OCI-LY1 (cell line): ENCODE results near the gene ZNF672.

ENCODE experiments used
- H2AFZ ChIP-seq: fragments of 200-600 bp; sonication (generic), shearing (Covaris generic); 2 replicates; pipeline ENCODE4 v1.6.0; 2014; ENCODE audit warnings: antibody characterized with exemption, mild to moderate bottlenecking, low read length
- H3F3A ChIP-seq: fragments of 200-600 bp; sonication (generic), shearing (Covaris generic); 2 replicates; pipeline ENCODE4 v1.6.0; 2014; ENCODE audit warnings: mild to moderate bottlenecking, antibody characterized with exemption, low read length, moderate library complexity; ENCODE audit not compliant: insufficient read depth
- H3K27ac ChIP-seq: fragments of 200-600 bp; sonication (generic); 2 replicates; pipeline ENCODE4 v1.5.1; 2014; ENCODE audit warnings: low read length, mixed run types, mild to moderate bottlenecking, low read depth; ENCODE audit not compliant: poor library complexity, severe bottlenecking
- H3K27me3 ChIP-seq: fragments of 200-600 bp; sonication (generic); 2 replicates; pipeline ENCODE4 v1.6.0; 2014; ENCODE audit warnings: antibody characterized with exemption, mild to moderate bottlenecking, low read length, moderate library complexity; ENCODE audit not compliant: insufficient read depth
- H3K36me3 ChIP-seq: fragments of 200-600 bp; sonication (generic); 2 replicates; pipeline ENCODE4 v1.6.1; 2014; ENCODE audit warnings: mild to moderate bottlenecking, antibody characterized with exemption, low read length, moderate library complexity, mixed read lengths; ENCODE audit not compliant: insufficient read depth
- H3K4me1 ChIP-seq: fragments of 200-600 bp; sonication (generic); 2 replicates; pipeline ENCODE4 v1.5.1; 2014; ENCODE audit warnings: mild to moderate bottlenecking, low read length, moderate library complexity; ENCODE audit not compliant: insufficient read depth, severe bottlenecking
- H3K4me2 ChIP-seq: fragments of 200-600 bp; sonication (generic), shearing (Covaris generic); 2 replicates; pipeline ENCODE4 v1.6.1; 2014; ENCODE audit warnings: low read length
- H3K4me3 ChIP-seq: fragments of 200-600 bp; sonication (generic); 2 replicates; pipeline ENCODE4 v1.5.1; 2014; ENCODE audit warnings: low read length, low read depth, mild to moderate bottlenecking, mixed read lengths; ENCODE audit not compliant: poor library complexity, severe bottlenecking
- H3K79me2 ChIP-seq: fragments of 200-600 bp; shearing (Covaris generic); 2 replicates; pipeline ENCODE4 v1.6.1; 2016; ENCODE audit warnings: mixed run types, low read length, mixed read lengths; ENCODE audit not compliant: insufficient read depth
- H3K9ac ChIP-seq: fragments of 200-600 bp; sonication (generic), shearing (Covaris generic); 2 replicates; pipeline ENCODE4 v1.6.1; 2014; ENCODE audit warnings: mild to moderate bottlenecking, low read length, mixed read lengths
- H3K9me2 ChIP-seq: fragments of 200-600 bp; sonication (generic), shearing (Covaris generic); 2 replicates; pipeline ENCODE4 v1.6.1; 2014; ENCODE audit warnings: low read depth, mild to moderate bottlenecking, low read length, mixed read lengths
- H3K9me3 ChIP-seq: fragments of 200-600 bp; shearing (Covaris generic); 2 replicates; pipeline ENCODE4 v1.6.1; 2014; ENCODE audit warnings: low read length, mixed read lengths
- H4K20me1 ChIP-seq: fragments of 200-600 bp; sonication (generic), shearing (Covaris generic); 2 replicates; pipeline ENCODE4 v1.6.0; 2016; ENCODE audit warnings: mild to moderate bottlenecking, low read length; ENCODE audit not compliant: insufficient read depth
- EZH2 ChIP-seq: fragments of 200-600 bp; sonication (generic), shearing (Covaris generic); IDR thresholded peaks from 2 replicates; pipeline ENCODE4 v1.8.0; 2017; ENCODE audit warnings: borderline replicate concordance, mixed run types, mild to moderate bottlenecking, antibody characterized with exemption, low read length, moderate library complexity, mixed read lengths
- TF ChIP-seq, protein P1 (sequence below): fragments of 200-600 bp; sonication (generic), shearing (Covaris generic); IDR thresholded peaks from 2 replicates; pipeline ENCODE4 v1.5.1; 2017; ENCODE audit warnings: mild to moderate bottlenecking, antibody characterized with exemption, low read length, moderate library complexity, mixed read lengths

The ZNF672 gene

DNA sequence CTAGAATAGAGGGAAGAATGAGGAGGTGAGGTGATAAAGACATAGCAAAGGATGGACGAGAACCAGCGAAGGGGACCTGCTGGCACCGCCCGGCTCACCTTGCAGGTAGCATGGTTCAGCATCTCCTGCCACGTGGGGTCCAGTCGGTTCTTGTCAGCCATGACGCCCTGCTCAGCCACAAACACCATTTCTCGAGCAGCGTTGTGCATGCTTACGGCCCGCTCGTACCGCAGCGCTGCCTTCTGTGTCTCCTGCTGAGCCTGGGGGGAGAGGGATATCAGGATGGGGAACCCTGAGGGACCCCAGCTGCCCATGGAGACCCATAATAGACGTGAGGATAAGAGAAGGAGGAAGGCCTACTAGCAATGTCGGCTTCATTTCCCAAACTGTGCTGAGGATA lies 23.7 kb upstream of the ZNF672 start:
- H3K36me3 ChIP-seq = peaks cover 41% of the 10 kb centered on the region
- H3K27me3 ChIP-seq = no peaks in the 10 kb centered on the region

DNA sequence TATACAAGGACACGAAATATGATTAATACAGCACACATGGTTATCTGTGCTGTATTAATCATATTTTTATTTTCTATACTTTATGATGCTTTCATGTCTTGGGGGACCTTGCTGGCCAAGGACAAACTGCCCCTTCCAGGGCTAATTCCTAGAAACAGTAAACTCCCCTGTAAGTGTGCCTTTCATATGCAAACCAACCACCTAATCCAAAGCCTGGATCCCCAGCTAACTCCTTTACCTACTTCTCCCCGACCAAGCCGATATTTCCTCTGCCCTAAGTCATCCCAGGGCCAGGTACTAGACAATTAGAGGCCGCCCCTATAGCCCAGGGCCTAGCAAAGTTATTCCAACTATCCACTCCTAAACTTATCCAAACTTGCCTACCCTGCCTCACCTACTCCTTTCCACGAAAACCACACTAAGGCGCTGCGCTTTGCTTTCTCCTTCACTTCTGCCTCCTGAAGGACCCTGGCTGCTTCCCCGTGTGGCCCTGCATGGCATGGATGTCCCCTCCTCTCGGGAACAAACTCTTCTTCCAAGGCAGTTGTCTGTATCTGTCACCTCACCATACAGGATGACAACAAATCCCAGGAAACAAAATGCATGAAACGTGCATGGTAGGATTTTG lies 22.5 kb upstream of the ZNF672 start:
- no peak overlapping the region for H2AFZ ChIP-seq
- H3K27me3 ChIP-seq = no peaks in the 10 kb centered on the region
- no peak overlapping the region for H3K27ac ChIP-seq
- H3K4me1 ChIP-seq = peaks cover 5% of the 10 kb centered on the region
- no peak overlapping the region for H3K9ac ChIP-seq
- H3K79me2 ChIP-seq = no peaks in the 10 kb centered on the region
- H3K4me3 ChIP-seq = no peak overlapping the region
- no peak overlapping the region for H3K4me2 ChIP-seq
- TF ChIP-seq EZH2 = no peak
- TF ChIP-seq, protein P1, sequence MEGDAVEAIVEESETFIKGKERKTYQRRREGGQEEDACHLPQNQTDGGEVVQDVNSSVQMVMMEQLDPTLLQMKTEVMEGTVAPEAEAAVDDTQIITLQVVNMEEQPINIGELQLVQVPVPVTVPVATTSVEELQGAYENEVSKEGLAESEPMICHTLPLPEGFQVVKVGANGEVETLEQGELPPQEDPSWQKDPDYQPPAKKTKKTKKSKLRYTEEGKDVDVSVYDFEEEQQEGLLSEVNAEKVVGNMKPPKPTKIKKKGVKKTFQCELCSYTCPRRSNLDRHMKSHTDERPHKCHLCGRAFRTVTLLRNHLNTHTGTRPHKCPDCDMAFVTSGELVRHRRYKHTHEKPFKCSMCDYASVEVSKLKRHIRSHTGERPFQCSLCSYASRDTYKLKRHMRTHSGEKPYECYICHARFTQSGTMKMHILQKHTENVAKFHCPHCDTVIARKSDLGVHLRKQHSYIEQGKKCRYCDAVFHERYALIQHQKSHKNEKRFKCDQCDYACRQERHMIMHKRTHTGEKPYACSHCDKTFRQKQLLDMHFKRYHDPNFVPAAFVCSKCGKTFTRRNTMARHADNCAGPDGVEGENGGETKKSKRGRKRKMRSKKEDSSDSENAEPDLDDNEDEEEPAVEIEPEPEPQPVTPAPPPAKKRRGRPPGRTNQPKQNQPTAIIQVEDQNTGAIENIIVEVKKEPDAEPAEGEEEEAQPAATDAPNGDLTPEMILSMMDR = no peak
- no peaks in the 10 kb centered on the region for H3K9me2 ChIP-seq
- H3F3A ChIP-seq = no peaks in the 10 kb centered on the region
- H3K9me3 ChIP-seq = no peaks in the 10 kb centered on the region
- H4K20me1 ChIP-seq = no peaks in the 10 kb centered on the region
- peaks cover 48% of the 10 kb centered on the region for H3K36me3 ChIP-seq

More for the DNA sequence above, 23.7 kb upstream of the ZNF672 start:
- H3K9me2 ChIP-seq = no peaks in the 10 kb centered on the region
- no peak overlapping the region for H3K4me3 ChIP-seq
- H3K4me1 ChIP-seq = peaks cover 5% of the 10 kb centered on the region
- H3K9ac ChIP-seq = no peak overlapping the region
- H3K9me3 ChIP-seq = no peaks in the 10 kb centered on the region
- H3K4me2 ChIP-seq = no peak overlapping the region
- H3K79me2 ChIP-seq = no peaks in the 10 kb centered on the region
- no peak overlapping the region for H3K27ac ChIP-seq
- H3F3A ChIP-seq = no peaks in the 10 kb centered on the region
- H4K20me1 ChIP-seq = no peaks in the 10 kb centered on the region
- no peak overlapping the region for H2AFZ ChIP-seq
- no peak for TF ChIP-seq EZH2
- TF ChIP-seq, protein P1 = no peak

DNA sequence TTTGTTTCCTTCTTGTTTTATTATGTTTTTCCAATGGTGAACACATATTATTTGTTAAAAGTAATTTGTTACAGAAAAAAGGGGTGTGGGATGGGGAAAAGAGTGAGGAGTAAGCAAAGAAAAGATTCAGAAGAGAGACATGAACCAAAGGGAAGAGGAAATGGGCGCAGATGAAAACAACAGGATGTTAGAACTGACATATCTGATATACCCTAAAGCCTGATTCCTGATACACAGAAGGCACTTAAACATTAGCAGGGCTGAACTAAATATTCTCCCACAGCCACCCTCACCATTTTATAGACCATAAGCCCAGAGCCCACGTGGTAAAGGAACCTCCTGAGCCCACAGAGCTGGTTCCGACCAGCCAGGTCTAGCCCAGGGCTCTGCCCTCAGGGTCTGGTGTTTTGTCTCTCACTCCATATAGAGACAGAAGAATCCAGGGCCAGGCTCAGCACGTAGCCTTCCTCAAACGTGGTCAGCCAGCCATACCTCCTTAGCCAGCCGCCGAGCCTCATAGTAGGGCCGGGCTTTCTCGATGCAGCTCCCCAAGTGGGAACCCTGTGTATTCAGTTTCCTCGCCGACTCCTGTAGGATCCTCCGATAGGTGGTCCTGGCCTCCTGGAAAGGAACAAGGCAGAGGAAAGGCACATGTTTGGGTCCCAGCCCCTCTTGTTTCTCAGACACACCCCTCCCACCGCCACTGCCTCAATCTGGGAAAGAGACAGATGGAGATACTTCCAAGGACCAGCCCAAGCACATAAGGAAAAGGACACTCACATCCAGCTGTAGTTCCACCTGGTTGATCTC lies 21.8 kb upstream of the ZNF672 start:
- no peak overlapping the region for H3K27ac ChIP-seq
- no peaks in the 10 kb centered on the region for H3K27me3 ChIP-seq
- H3K9ac ChIP-seq = no peak overlapping the region
- H3K4me2 ChIP-seq = no peak overlapping the region
- no peaks in the 10 kb centered on the region for H3K9me3 ChIP-seq
- H2AFZ ChIP-seq = no peak overlapping the region
- H3K4me3 ChIP-seq = no peak overlapping the region
- peaks cover 5% of the 10 kb centered on the region for H3K4me1 ChIP-seq
- no peak for TF ChIP-seq EZH2
- TF ChIP-seq, protein P1 = no peak
- peaks cover 55% of the 10 kb centered on the region for H3K36me3 ChIP-seq
- H4K20me1 ChIP-seq = no peaks in the 10 kb centered on the region
- no peaks in the 10 kb centered on the region for H3F3A ChIP-seq
- no peaks in the 10 kb centered on the region for H3K79me2 ChIP-seq
- H3K9me2 ChIP-seq = no peaks in the 10 kb centered on the region
